NT2/D1 (cell line): Measurements from ENCODE around the gene TFAP2A.

ENCODE experiments used
- SUZ12 ChIP-seq: IDR thresholded peaks from 2 replicates; pipeline ENCODE4 v1.6.1; 2011; ENCODE audit not compliant: insufficient read length, insufficient read depth; ENCODE audit errors: extremely low read depth
- YY1 ChIP-seq: IDR thresholded peaks from 2 replicates; pipeline ENCODE4 v1.6.1; 2011; ENCODE audit not compliant: insufficient read length, insufficient read depth
- ZNF274 ChIP-seq: IDR thresholded peaks from 2 replicates; pipeline ENCODE4 v1.6.1; 2011; ENCODE audit warnings: mild to moderate bottlenecking, low read depth, low read length

DNA sequence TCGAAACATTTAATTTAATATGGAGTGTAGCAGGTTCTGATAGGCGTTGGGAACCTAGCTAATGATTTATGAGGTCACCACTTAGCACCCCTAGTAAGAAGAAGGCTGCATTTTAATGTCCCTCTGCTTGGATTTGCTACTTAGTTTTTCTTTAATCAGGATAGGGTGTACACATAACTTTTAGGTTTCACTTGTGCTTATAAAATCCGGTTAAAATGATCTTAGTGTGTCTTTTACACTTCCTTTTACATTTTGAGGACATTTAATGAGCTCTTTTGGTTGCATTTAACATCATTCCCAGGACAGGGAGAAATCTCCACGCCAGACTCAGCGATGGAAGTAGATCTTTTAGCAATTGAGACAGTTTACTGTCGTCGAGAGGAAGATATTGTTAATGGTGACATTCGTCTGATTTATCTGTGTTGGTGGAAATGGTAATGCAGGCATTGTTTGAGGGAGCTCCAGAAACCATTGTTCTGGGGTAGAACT, 5.6 kb downstream of the TFAP2A start:
- TF ChIP-seq YY1 (no peak), ZNF274 (no peak), SUZ12 (no peak)
